Keratinocyte (primary cell): Measurements from ENCODE around the gene CATSPERE. TPM values are rescaled to one million over a fixed set of nuclear protein-coding genes. Genes with fewer than 3 reads are reported as not detected.

Experiments
- DNase-seq: peaks from one replicate; pipeline ENCODE4 v3.0.0-alpha.2; 2011; ENCODE audit warnings: low read depth, missing footprints, low spot score
- FAIRE-seq: peaks from 2 replicates; lab custom pipeline; 2011; peaks lifted over from hg19 to GRCh38; lab: Jason Lieb, UNC
- H2AFZ ChIP-seq: 2 replicates; pipeline ENCODE4 v1.6.0; 2012; ENCODE audit warnings: low read length, control low read depth, inconsistent platforms; ENCODE audit not compliant: control insufficient read depth
- H3K27ac ChIP-seq: 2 replicates; pipeline ENCODE4 v1.5.1; 2011; ENCODE audit warnings: low read length; ENCODE audit not compliant: control insufficient read depth, insufficient read depth
- H3K27me3 ChIP-seq: 3 replicates; pipeline ENCODE4 v1.6.0; 2011; ENCODE audit warnings: low read length; ENCODE audit not compliant: control insufficient read depth, insufficient read depth; ENCODE audit errors: extremely low read depth
- H3K36me3 ChIP-seq, 2 experiments: 2 replicates in 1 of 2; 3 replicates in 1 of 2; pipeline ENCODE4 v1.5.1; 2011; ENCODE audit warnings: low read length in 2 of 2, mild to moderate bottlenecking in 1 of 2; ENCODE audit not compliant: control insufficient read depth in 2 of 2, insufficient read depth in 2 of 2; ENCODE audit errors: extremely low read depth in 1 of 2
- H3K4me1 ChIP-seq: 3 replicates; pipeline ENCODE4 v1.5.1; 2011; ENCODE audit warnings: low read length; ENCODE audit not compliant: control insufficient read depth, insufficient read depth; ENCODE audit errors: extremely low read depth
- H3K4me2 ChIP-seq: 3 replicates; pipeline ENCODE4 v1.6.0; 2011; ENCODE audit warnings: low read depth, low read length; ENCODE audit not compliant: control insufficient read depth, insufficient read depth; ENCODE audit errors: extremely low read depth
- H3K4me3 ChIP-seq, 3 experiments: fragments of 200-600 bp in 1 of 3; sonication (generic) in 1 of 3; 2 replicates in 2 of 3; 3 replicates in 1 of 3; pipeline ENCODE4 v1.5.1; 2011 to 2016; ENCODE audit warnings: low read length in 3 of 3, mild to moderate bottlenecking in 3 of 3, control low read depth in 2 of 3, inconsistent platforms in 1 of 3, low read depth in 1 of 3, mixed read lengths in 1 of 3, mixed run types in 1 of 3, moderate library complexity in 1 of 3; ENCODE audit not compliant: control insufficient read depth in 2 of 3, insufficient read depth in 2 of 3; ENCODE audit errors: extremely low read depth in 1 of 3
- H3K79me2 ChIP-seq: 2 replicates; pipeline ENCODE4 v1.6.0; 2012; ENCODE audit warnings: low read length; ENCODE audit not compliant: control insufficient read depth, insufficient read depth
- H3K9ac ChIP-seq: 3 replicates; pipeline ENCODE4 v1.6.0; 2011; ENCODE audit warnings: low read length; ENCODE audit not compliant: control insufficient read depth, insufficient read depth; ENCODE audit errors: extremely low read depth
- H3K9me1 ChIP-seq: 3 replicates; pipeline ENCODE4 v1.6.0; 2011; ENCODE audit warnings: low read length; ENCODE audit not compliant: control insufficient read depth, insufficient read depth; ENCODE audit errors: extremely low read depth
- H3K9me3 ChIP-seq: 2 replicates; pipeline ENCODE4 v1.5.1; 2012; ENCODE audit warnings: low read depth, low read length; ENCODE audit not compliant: control insufficient read depth
- H4K20me1 ChIP-seq: 3 replicates; pipeline ENCODE4 v1.6.0; 2011; ENCODE audit warnings: low read length; ENCODE audit not compliant: control insufficient read depth, insufficient read depth; ENCODE audit errors: extremely low read depth
- CTCF ChIP-seq, 3 experiments: IDR thresholded peaks in 1 of 3; conservative IDR thresholded peaks in 1 of 3; optimal IDR thresholded peaks in 1 of 3; 2 replicates in 2 of 3; 3 replicates in 1 of 3; pipeline versions ENCODE3 to v1.5.1; 2011; ENCODE audit warnings: low read length in 3 of 3, mild to moderate bottlenecking in 3 of 3, moderate library complexity in 2 of 3, control low read depth in 1 of 3, inconsistent platforms in 1 of 3; ENCODE audit not compliant: insufficient read depth in 2 of 3; ENCODE audit errors: extremely low read depth in 1 of 3
- EZH2 ChIP-seq: IDR thresholded peaks from one replicate; pipeline ENCODE4 v1.6.1; 2012; ENCODE audit warnings: inconsistent platforms, mild to moderate bottlenecking, low read length, moderate library complexity
- dilution Hi-C: fragments of 300-500 bp; cut with MboI; formaldehyde crosslinking; loops from one replicate; pipeline ENCODE4 v1.7.0; 2020; ENCODE audit warnings: low sequenced_read_pairs; ENCODE audit not compliant: extremely low pct_ligation_motif_present
- polyA plus RNA-seq, 5 experiments: library from polyadenylated mRNA; depleted of rRNA in 3 of 5; stranded (reverse) in 3 of 5; stranded (forward) in 1 of 5; unstranded in 1 of 5; fragments of >200 nt; gene quantifications; 1 replicate in 1 of 5; 2 replicates in 3 of 5; 3 replicates in 1 of 5; pipeline versions ENCODE4 v1.2.1 to v1.2.3, GENCODE V29; 2011 to 2012; ENCODE audit warnings: missing spikeins in 2 of 5, low read depth in 1 of 5, low replicate concordance in 1 of 5

Gene CATSPERE
- polyA plus RNA-seq, 1 donor (not counting 4 experiments of a cell fraction or from before 2014, with no cell fraction given), result 0.42 TPM

- Histone ChIP-seq H3K27ac (no peak overlapping the region), H3K4me3 (no peak overlapping the region), H3K9me3 (no peaks in the 10 kb centered on the region), H3K4me1 (no peaks in the 10 kb centered on the region), H3K27me3 (no peaks in the 10 kb centered on the region), H3K36me3 (no peaks in the 10 kb centered on the region), H2AFZ (no peak overlapping the region), H3K4me2 (no peak overlapping the region), H3K9ac (no peak overlapping the region), H4K20me1 (no peaks in the 10 kb centered on the region), H3K79me2 (no peaks in the 10 kb centered on the region), H3K9me1 (no peaks in the 10 kb centered on the region)
- TF ChIP-seq CTCF (optimal IDR thresholded peaks at IDR 0.05 in 1 of 3, IDR thresholded peaks at IDR 0.05 in 1 of 3, conservative IDR thresholded peaks at IDR 0.05 in 1 of 3; ENCODE audit: extremely low read depth in 1 of 3, insufficient read depth in 2 of 3, low read length in 3 of 3) (no peak), EZH2 (no peak)
- dilution Hi-C loops, result no loop called here
- DNase-seq (no peak), FAIRE-seq (no peak)
Observed at GRCh38 chr1:244502630-244503029, 41.6 kb downstream of the CATSPERE start.

- H3K4me1 ChIP-seq, result no peaks in the 10 kb centered on the region
- no peaks in the 10 kb centered on the region for H3K9me1 ChIP-seq
- H3K36me3 ChIP-seq, result no peaks in the 10 kb centered on the region
- no peak overlapping the region for H3K4me2 ChIP-seq
- no peak overlapping the region for H2AFZ ChIP-seq
- H3K79me2 ChIP-seq, result no peaks in the 10 kb centered on the region
- DNase-seq, result no peak
- H3K9ac ChIP-seq, result no peak overlapping the region
- no peaks in the 10 kb centered on the region for H3K9me3 ChIP-seq
- no peak overlapping the region for H3K4me3 ChIP-seq
- no peak for TF ChIP-seq CTCF (optimal IDR thresholded peaks at IDR 0.05 in 1 of 3, IDR thresholded peaks at IDR 0.05 in 1 of 3, conservative IDR thresholded peaks at IDR 0.05 in 1 of 3; ENCODE audit: extremely low read depth in 1 of 3, insufficient read depth in 2 of 3, low read length in 3 of 3)
- no peak for TF ChIP-seq EZH2
- FAIRE-seq, result no peak
- dilution Hi-C loops, result no loop called here
- H4K20me1 ChIP-seq, result no peaks in the 10 kb centered on the region
- no peaks in the 10 kb centered on the region for H3K27me3 ChIP-seq
- H3K27ac ChIP-seq, result no peak overlapping the region
Observed at GRCh38 chr1:244513493-244513892, 52.4 kb downstream of the CATSPERE start.
